GM12875 (cell line): ENCODE results near the gene PUS1.

ENCODE experiments used
- H3K4me3 ChIP-seq: one replicate; pipeline ENCODE4 v1.5.1; 2011; ENCODE audit warnings: low read depth, low read length, control low read depth
- CTCF ChIP-seq: IDR thresholded peaks from 2 replicates; pipeline ENCODE4 v1.5.1; 2011; ENCODE audit warnings: low read depth, mild to moderate bottlenecking, control low read depth, inconsistent platforms, low read length, moderate library complexity, borderline replicate concordance; ENCODE audit not compliant: insufficient read depth

PUS1 gene

GRCh38 chr12:131942671-131943070 lies 13.6 kb downstream of the PUS1 start:
- no peak for TF ChIP-seq CTCF
- H3K4me3 ChIP-seq: no peak overlapping the region

- no peak overlapping the region for H3K4me3 ChIP-seq
- no peak for TF ChIP-seq CTCF
These were observed 14.3 kb downstream of the PUS1 start for GRCh38 chr12:131943389-131943788.

- no peak overlapping the region for H3K4me3 ChIP-seq
- TF ChIP-seq CTCF: no peak
These were observed 14.8 kb downstream of the PUS1 start for GRCh38 chr12:131943876-131944275.

- no peak overlapping the region for H3K4me3 ChIP-seq
- no peak for TF ChIP-seq CTCF
These were observed 15.7 kb downstream of the PUS1 start for GRCh38 chr12:131944601-131945251.

GRCh38 chr12:131946757-131947156 lies 17.7 kb downstream of the PUS1 start:
- TF ChIP-seq CTCF: no peak

GRCh38 chr12:131947482-131948027 lies 18.5 kb downstream of the PUS1 start:
- TF ChIP-seq CTCF: no peak
- H3K4me3 ChIP-seq: no peak overlapping the region

More at GRCh38 chr12:131946757-131947156, 17.7 kb downstream of the PUS1 start:
- H3K4me3 ChIP-seq: no peak overlapping the region

GRCh38 chr12:131948166-131948712 lies 19.2 kb downstream of the PUS1 start:
- TF ChIP-seq CTCF: no peak

GRCh38 chr12:131948713-131949430 lies 19.8 kb downstream of the PUS1 start:
- peak overlapping the region; percentile 46 for H3K4me3 ChIP-seq

More at GRCh38 chr12:131948166-131948712, 19.2 kb downstream of the PUS1 start:
- no peak overlapping the region for H3K4me3 ChIP-seq
